ENCODE data around the gene EML6. TPM values are rescaled to one million over a fixed set of nuclear protein-coding genes. Genes with fewer than 3 reads are reported as not detected.

EML6 gene
- total and polyA plus RNA-seq, 2 of the 8 experiments (the other 6 are each of a cell fraction or from before 2014, with no cell fraction given) = 1.2 to 1.6 TPM

DNA sequence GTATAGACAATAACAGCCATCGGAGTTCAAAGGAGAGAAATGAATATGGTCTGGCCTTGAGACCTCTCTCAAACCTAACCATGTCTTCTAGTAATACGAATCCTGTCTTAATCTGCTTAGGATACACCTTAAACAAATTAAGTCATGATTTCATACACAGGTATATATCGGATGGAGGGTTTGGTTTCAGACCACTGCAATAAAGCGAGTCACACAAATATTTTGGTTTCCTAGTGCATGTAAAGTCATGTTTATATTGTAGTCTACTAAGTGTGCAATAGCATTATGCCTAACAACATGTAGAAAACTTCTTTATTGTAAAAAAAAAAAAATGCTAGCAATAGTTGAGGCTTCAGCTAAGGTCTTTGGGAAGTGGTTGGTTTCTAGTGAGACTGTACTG, 73.8 kb downstream of the EML6 start:
- Histone ChIP-seq H3K23me2 (ENCODE audit: low read depth, low read length) (no peaks in the 10 kb centered on the region), H4K91ac (replicated peaks; ENCODE audit: insufficient read length, low read length) (no peak overlapping the region), H3K4me1 (replicated peaks in 1 of 4; ENCODE audit: control insufficient read depth in 3 of 4, insufficient read depth in 4 of 4, low read length in 3 of 4) (no peaks in the 10 kb centered on the region), H2AK5ac (ENCODE audit: low read depth, low read length) (no peak overlapping the region), H3K23ac (ENCODE audit: insufficient read length) (no peak overlapping the region), H3K4me2 (ENCODE audit: insufficient read depth in 1 of 2, low read depth in 2 of 2, low read length in 2 of 2) (no peak overlapping the region), H3K79me1 (ENCODE audit: low read depth, low read length) (no peaks in the 10 kb centered on the region), H4K5ac (ENCODE audit: insufficient read length, low read depth, low read length) (no peak overlapping the region), H3K56ac (replicated peaks; ENCODE audit: insufficient read length, low read depth, low read length) (no peak overlapping the region), H4K8ac (ENCODE audit: extremely low read depth, insufficient read depth, low read length) (no peak overlapping the region), H3K27ac (ENCODE audit: low read depth, low read length) (no peak overlapping the region), H2BK12ac (ENCODE audit: low read depth, low read length) (no peak overlapping the region), H4K20me1 (replicated peaks in 1 of 2; ENCODE audit: control insufficient read depth in 1 of 2, insufficient read depth in 2 of 2, low read length in 2 of 2) (no peaks in the 10 kb centered on the region), H2BK20ac (ENCODE audit: low read length) (no peak overlapping the region), H3K27me3 (replicated peaks in 1 of 4; ENCODE audit: control insufficient read depth in 3 of 4, extremely low read depth in 1 of 4, insufficient read depth in 3 of 4, low read length in 3 of 4) (no peaks in the 10 kb centered on the region), H3K4ac (replicated peaks; ENCODE audit: insufficient read length, low read depth, low read length) (no peak overlapping the region), H3K4me3 (ENCODE audit: extremely low read depth in 1 of 4, insufficient read depth in 2 of 4, low read depth in 3 of 4, low read length in 4 of 4) (no peak overlapping the region), H3K18ac (ENCODE audit: extremely low read depth, low read length) (no peak overlapping the region), H3K14ac (ENCODE audit: insufficient read length) (no peak overlapping the region), H2AFZ (ENCODE audit: low read length) (no peak overlapping the region), H2BK120ac (replicated peaks; ENCODE audit: low read depth, low read length) (no peak overlapping the region), H2BK5ac (ENCODE audit: low read depth, low read length) (no peak overlapping the region), H2BK15ac (ENCODE audit: low read length) (no peak overlapping the region), H3K79me2 (ENCODE audit: control insufficient read depth in 1 of 2, insufficient read depth in 2 of 2, low read length in 2 of 2) (no peaks in the 10 kb centered on the region), H3K9ac (replicated peaks in 1 of 4; ENCODE audit: extremely low read depth in 1 of 4, low read depth in 3 of 4, low read length in 3 of 4) (no peak overlapping the region), H3K9me3 (ENCODE audit: insufficient read depth in 2 of 2, low read depth in 1 of 2, low read length in 1 of 2) (no peaks in the 10 kb centered on the region), H3K36me3 (ENCODE audit: control insufficient read depth in 2 of 4, insufficient read depth in 4 of 4, low read length in 3 of 4) (no peaks in the 10 kb centered on the region)
- CTCF ChIA-PET (ENCODE audit: partially characterized antibody) = interaction anchor here (0.6 kb wide), 2 partner anchors 334 to 591 kb away, joined by 3 read pairs; no protein-coding TSS in a partner anchor
- FAIRE-seq = no peak
- DNase-seq (ENCODE audit: low read depth in 1 of 2, low spot score in 2 of 2) = no peak
- TF ChIP-seq SAP30 (IDR thresholded peaks at IDR 0.05; ENCODE audit: insufficient read depth, insufficient replicate concordance, low read length) = no peak
- no peak for TF ChIP-seq CREB1 (IDR thresholded peaks at IDR 0.05)
- TF ChIP-seq SP4 (IDR thresholded peaks at IDR 0.05; ENCODE audit: low read length) = no peak
- TF ChIP-seq POU5F1 (IDR thresholded peaks at IDR 0.05; ENCODE audit: low read depth, low read length) = no peak
- no peak for TF ChIP-seq KDM5A (IDR thresholded peaks at IDR 0.05; ENCODE audit: low read length)
- TF ChIP-seq SIN3A (conservative IDR thresholded peaks at IDR 0.05 in 1 of 2, IDR thresholded peaks at IDR 0.05 in 1 of 2; ENCODE audit: low read depth in 1 of 2, low read length in 2 of 2) = no peak
- no peak for TF ChIP-seq YY1 (IDR thresholded peaks at IDR 0.05; ENCODE audit: low read depth, low read length)
- no peak for TF ChIP-seq HDAC6 (IDR thresholded peaks at IDR 0.05; ENCODE audit: low read depth, low read length)
- no peak for TF ChIP-seq SIRT6 (IDR thresholded peaks at IDR 0.05; ENCODE audit: low read length)
- no peak for TF ChIP-seq CHD2 (IDR thresholded peaks at IDR 0.05; ENCODE audit: low read length)
- TF ChIP-seq PHF8 (conservative IDR thresholded peaks at IDR 0.05; ENCODE audit: low read depth, low read length) = no peak
- TF ChIP-seq SP2 (IDR thresholded peaks at IDR 0.05; ENCODE audit: low read length) = no peak
- no peak for TF ChIP-seq TBP (IDR thresholded peaks at IDR 0.05; ENCODE audit: low read depth, low read length)
- no peak for TF ChIP-seq SUZ12 (IDR thresholded peaks at IDR 0.05; ENCODE audit: low read length)
- TF ChIP-seq CBX5 (IDR thresholded peaks at IDR 0.05; ENCODE audit: low read depth, low read length) = no peak
- WGBS, 2 experiments (ENCODE audit: extremely low coverage in 1 of 2, insufficient coverage in 1 of 2, insufficient read length in 1 of 2, insufficient replicate concordance in 2 of 2, low coverage in 1 of 2, low lambda C conversion rate in 2 of 2, missing lambda C conversion rate in 1 of 2) = 89% methylated on average over 4 of the region's 4 CpGs; no CpG with 5 or more reads in 1 of the 2 experiments
- POLR2A ChIA-PET (ENCODE audit: partially characterized antibody) = no interaction called here
